HG02763 (cell line): ENCODE results near the gene URI1.
"Not testable (repeated sequence)": the region's sequence is repeated elsewhere in the genome, so short reads cannot be mapped to it uniquely, and the experiment has no call there.

ENCODE experiments used
- ATAC-seq: cut with Tn5 transposase; IDR thresholded peaks from one replicate; pipeline ENCODE4 v1.9.1; 2021; ENCODE audit warnings: mild to moderate bottlenecking, moderate library complexity; ENCODE audit not compliant: unreplicated experiment

The URI1 gene, protein sequence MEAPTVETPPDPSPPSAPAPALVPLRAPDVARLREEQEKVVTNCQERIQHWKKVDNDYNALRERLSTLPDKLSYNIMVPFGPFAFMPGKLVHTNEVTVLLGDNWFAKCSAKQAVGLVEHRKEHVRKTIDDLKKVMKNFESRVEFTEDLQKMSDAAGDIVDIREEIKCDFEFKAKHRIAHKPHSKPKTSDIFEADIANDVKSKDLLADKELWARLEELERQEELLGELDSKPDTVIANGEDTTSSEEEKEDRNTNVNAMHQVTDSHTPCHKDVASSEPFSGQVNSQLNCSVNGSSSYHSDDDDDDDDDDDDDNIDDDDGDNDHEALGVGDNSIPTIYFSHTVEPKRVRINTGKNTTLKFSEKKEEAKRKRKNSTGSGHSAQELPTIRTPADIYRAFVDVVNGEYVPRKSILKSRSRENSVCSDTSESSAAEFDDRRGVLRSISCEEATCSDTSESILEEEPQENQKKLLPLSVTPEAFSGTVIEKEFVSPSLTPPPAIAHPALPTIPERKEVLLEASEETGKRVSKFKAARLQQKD

DNA sequence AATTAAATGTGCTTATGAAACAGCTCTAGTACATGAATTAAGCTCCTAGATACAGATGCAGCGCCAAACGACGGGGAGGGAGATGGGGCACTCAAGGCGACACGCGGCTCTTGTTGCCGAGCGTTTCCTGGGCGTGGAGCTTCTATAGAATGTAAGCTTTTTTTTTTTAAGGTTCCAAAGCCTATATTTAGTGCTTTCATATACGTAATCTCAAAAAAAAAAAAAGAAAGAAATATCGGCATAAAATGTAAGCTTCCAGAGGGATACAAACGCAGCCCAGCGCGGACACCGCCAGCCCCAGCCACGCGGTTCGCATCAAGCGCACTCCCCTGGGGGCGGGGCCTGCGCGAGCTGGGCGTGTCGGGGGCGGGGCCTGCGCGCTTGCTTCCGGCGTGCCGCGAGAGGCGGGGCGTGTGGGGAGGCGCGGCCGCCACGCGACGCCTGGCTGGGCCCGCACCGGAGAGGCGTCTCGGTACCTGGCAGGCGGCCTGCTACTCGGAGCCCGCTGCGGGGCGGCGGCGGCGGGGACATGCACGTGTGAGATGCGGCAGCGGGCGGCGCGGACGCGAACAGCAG, at the start of gene URI1:
Gene URI1, plus strand, starts transcription at position 412 of the 576 bp plus-strand sequence. CDS start 309 bp downstream, outside the sequence.
- ATAC-seq, result peak; percentile 86

DNA sequence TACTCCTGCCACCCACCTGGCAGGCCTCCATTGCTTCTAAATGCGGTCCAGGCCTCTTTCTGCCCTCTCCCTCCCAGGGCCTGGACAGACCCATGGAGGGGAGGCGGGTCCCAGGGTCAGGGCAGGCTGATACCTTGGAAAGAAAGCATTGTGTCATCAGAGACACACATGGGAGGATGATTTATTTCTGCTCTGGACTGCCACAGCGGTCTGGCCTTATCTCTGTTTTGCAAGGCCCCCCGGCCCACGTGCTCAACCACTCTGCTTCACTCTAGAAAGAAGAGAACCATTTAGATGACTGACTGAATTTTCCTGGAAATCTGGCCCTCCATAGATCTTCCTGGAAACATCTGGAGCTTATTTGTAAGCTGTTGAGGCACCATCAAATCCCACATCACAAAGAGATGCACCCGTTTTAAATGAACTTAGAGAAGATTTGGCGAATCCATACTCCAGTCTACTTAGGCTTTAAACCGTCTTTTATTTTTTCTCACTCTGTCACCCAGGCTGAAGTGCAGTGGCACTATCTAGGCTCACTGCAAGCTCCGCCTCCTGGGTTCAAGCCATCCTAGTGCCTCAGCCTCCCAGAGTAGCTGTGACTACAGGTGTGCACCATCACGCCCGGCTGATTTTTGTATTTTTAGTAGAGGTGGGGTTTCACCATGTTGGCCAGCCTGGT, 48.3 kb upstream of the URI1 start:
- no peak for ATAC-seq

DNA sequence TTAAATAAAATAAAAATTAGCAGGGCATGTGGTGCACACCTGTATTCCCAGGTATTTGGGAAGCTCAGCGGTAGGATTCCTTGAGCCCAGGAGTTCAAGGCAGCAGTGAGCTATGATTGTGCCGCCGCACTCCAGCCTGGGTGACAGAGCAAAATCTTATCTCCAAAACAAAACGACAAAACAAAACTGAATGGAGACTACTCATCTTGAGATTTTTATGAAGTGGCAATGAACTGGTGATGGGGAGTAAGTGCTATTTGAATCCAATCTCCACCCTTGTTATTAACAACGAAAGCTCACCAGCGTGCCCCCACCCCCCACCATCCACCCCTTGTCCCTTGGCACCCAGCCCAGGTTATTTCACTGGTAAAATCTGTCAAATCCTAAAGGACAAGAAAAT, 45.2 kb upstream of the URI1 start:
- no peak for ATAC-seq

DNA sequence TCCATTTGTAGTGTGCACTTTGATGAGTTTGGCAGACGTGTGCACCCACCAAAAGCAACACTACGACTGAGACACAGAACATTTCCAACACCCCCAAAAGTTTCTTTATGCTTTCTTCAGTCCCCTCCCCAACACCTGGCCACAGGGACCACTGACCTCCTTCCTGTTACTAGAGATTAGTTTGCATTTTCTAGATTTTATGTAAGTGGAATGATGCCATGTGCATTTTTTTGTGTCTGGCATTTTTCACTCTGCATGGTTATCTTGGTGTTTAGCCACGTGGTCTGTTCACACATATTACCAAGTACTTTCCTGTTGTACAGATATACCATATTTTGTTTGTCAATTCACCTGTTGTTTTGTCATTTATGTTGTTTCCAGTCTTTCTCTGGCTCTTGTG, 44.6 kb upstream of the URI1 start:
- ATAC-seq, result no peak

DNA sequence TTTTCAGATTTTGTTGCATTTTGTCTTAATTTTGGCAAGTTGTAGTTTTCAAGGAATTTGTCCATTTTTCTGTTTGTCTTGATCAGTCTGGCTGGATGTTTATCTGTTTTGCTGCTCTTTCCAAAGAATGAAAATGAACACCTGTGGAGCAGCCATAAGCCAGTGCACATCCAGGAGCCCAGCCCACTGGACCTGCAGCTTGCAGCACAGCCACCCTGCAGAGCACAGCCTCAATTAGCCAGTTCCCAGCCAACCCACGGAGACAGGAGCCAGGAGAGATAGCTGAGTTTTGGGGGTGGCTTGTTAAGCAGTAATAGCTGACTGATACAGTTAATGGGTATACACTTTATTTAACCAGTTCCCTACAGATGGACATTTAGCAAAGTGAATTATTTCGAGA, 38.0 kb upstream of the URI1 start:
- ATAC-seq, result no peak

DNA sequence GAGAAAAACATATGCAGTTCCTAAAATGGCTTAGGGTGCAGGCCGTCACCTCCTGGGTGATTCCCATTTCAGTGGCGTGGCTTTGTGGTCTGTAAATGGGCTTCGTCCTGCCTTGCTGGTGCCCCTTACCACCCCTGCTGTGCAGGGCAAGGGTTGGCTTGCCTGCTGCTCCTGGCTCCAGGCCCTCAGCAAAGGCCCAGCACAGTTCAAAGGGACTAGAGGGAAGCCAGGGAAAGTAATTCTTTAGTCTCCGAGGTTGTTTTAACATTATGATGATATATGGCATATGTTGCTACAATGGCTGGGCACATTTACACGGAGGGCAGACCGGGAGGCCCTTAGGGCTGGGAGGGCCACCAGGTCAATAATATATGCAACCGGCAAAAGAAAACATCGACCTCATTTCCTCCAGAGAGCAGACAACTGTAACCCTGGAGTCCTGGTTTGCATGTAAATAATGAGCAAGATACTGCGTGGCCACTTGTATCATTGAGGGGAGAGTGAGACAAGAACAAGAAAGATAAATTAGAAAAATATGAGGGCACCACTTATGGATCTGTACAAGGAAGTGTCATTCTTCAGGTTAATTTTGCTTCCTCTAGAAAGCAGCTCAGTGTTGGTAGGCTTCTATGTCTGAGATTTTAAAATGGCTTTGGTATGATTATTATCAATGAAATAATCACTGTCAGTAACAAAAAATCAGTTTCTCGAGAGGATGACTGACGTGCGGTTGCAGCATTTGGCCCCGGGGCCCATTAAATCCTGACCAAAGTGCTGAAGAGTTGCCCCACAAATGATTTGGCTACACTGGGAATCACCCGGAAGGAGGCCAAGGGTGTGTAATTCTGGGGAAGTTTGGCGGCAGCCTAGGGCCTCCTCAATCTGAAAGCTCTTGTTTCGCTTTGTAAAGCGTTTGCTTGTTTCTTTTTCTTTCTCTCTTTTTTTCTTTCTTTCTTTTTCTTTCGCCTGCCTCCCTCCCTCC, 32.8 kb upstream of the URI1 start:
- no peak for ATAC-seq

DNA sequence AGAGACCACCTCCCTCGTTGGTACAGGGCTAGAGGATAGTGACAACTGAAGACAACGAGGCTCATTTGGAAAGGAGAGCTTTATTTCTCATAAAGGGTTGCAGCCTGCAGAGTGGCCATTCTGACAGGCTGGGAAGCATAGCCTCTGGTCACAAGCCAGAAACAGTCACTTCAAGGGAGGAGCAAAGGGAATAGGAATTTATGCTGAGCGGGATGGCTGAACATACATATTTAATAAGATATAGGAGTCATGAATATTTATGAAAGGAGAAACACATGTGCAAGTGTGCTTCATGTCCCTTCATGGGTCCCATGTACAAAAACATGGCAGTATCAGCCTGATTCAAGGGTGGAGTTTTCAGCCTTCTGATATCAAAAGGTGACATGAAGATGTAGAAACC, 27.1 kb upstream of the URI1 start:
- no peak for ATAC-seq

DNA sequence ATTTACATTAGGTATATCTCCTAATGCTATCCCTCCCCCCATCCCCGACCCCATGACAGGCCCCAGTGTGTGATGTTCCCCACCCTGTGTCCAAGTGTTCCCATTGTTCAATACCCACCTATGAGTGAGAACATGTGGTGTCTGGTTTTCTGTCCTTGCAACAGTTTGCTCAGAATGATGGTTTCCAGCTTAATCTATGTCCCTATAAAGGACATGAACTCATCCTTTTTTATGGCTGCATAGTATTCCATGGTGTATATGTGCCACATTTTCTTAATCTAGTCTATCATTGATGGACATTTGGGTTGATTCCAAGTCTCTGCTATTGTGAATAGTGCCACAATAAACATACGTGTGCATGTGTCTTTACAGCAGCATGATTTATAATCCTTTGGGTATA, 26.2 kb upstream of the URI1 start:
- not testable (repeated sequence) for ATAC-seq

DNA sequence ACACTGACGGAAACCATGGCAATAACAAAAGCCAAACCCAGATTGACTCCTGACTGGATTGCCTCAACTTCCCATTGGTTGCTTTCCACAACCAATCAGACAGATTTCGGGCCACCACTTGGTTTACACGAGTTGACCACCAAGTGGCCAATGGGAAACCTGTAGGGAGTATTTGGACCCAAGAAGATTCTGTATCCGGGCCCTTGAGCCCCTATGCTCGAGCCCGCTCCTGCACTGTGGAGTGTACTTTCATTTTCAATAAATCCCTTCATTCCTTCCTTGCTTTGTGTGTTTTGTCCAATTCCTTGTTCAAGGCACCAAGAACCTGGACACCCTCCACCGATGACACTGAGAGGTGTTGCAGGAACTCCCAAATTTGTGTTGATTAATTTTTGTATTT, 24.1 kb upstream of the URI1 start:
- no peak for ATAC-seq

DNA sequence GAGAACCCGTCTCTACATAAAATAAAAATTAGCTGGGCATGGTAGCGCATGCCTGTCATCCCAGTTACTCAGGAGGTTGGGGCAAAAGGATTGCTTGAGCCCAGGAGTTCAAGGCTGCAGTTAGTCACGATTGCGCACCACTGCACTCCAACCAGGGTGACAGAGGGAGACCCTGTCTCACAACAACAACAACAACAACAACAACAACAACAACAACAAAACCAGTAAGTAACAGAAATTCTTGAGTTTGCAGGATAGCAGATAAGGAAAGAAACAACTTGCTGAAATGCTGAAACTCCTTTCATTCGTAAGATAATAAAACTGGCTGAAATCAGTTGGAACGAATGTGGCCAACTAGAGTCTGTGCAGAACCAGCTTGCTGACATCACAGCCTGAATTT, 23.1 kb upstream of the URI1 start:
- no peak for ATAC-seq

DNA sequence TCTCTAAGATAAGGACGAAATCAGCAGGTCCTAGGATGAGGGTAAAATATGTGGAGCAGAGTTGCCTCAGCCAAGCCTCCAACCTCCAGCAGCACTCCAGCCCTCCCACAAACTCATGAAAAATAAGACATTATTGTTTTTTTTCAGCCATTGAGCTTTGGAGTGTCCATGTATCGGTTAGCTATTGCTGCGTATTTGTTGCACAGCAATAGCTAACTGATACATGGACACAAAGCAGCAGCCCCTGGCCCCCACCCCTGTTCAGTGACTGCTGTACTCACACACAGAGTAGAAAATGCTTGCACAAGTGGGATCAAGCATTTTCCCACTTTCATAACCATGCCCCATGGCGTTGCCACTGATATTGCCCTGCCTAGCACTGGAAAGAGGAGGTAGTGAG, 19.1 kb upstream of the URI1 start:
- ATAC-seq, result no peak

DNA sequence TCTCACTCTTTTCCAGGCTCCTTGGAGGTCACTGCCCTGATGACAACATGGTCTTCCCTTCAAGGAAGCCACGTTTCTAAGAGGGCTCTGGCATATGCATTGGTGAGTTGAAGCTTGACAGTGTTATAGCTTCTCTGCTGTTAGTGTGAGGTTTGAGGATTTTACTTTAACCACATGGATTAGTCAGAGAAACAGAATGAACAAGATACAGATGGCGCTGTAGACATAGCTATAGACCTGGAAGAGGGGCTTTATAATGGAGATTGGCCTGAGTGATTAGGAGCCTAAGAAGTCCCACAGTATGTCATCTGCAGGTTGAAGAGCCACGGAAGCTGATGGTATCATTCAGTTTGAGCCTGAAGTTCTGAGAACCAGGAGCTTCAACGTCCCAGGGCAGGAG, 18.4 kb upstream of the URI1 start:
- no peak for ATAC-seq

DNA sequence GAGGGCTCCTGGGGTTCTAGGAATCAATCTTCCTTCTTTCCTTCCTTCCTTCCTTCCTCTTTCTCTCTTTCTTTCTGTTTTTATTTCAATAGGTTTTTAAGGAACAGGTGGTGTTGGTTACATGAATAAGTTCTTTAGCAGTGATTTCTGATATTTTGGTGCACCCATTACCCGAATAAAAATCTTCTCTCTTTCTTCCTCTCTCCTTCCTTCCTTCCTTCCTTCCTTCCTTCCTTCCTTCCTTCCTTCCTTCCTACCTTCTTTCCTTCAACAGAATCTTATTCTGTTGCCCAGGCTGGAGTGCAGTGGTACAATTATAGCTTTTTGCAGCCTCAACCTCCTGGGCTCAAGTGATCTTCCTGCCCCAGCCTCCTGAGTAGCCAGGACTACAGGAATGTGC, 16.0 kb upstream of the URI1 start:
- ATAC-seq, result no peak

DNA sequence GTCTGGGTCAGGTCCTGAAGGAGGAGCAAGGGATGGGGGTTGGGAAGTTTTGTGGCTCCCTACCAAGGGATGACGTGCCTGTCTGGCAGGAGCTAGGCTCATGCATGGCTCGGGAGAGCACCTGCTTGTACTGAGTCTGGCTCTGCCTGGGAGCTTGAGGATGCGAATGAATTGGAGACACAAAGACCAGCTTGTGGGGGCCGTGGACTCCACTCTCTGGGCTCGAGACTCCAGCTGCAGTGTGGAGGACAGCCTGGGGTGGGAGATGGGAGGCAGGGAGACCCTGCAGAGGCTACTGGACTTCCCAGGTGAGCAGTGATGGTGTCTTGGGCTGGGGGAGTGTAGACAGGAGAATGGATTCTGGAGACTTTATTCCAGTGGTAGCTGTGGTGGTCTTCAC, 15.2 kb upstream of the URI1 start:
- no peak for ATAC-seq

DNA sequence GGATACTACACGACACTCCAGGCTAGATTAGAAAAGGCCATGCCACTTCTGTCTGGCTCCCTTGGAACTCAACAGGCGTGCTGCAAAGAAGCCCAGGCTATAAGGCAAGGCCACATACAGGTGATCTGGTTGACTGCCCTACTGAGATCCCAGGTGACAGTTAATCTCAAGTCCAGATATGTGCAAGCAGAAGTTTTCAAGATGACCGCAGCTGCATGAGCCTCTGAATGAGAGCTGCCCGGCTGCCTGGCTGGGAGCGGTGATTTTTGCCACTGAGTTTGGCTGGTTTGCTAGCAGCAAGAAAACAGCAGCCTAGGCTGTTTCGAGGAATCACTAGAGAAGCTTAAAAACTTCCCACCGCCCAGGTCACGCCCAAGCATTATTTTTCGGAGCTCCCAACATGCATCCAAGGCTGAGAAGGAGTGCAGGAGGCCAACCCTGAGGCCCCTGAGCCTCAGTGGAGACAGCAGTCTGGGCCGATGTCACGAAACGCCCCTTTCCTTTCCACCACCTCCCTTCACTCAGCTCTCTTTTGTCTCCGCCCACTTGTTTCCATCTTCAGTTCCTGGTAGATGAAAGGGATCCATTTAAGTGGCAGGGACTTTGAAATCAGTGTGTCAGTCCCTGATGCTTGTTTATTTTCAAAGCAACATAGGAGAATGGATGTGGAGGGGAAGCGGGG, 14.0 kb upstream of the URI1 start:
- peak; percentile 60 for ATAC-seq

DNA sequence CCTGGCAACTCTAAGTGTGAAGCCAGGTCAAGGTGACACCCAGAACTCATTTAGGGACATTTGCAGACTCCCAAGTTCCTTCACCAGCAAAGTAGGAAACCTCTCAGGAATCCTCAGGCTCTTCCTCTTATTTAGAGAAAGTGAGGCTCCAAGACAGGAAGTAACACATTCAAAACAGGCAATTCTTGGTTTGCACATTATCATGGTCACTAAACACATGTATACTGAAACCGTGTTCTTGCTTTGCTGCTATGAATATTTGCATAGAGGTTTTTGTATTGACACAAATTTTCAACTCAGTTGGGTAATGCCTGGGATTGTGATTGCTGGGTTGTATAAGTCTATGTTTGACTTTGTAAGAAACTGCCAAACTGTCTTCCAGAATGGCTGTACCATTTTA, 13.2 kb upstream of the URI1 start:
- ATAC-seq, result peak; percentile 57

DNA sequence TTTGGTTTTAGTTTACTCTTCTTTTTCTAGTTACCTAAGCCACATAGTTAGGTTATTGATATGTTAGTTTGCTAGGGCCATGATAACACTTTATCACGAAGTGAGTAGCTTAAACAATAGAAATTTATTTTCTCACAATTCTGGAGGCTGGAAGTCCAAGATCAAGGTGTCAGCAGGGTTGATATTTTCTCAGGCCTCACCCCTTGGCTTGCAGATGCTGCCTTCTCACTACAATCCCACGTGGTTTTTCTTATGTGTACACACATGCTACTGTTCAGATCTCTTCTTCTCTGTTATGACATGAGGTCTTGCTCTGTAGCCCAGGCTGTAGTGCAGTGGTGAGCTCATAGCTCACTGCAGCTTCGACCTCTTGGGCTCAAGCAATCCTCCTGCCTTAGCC, 7.8 kb upstream of the URI1 start:
- ATAC-seq, result no peak

DNA sequence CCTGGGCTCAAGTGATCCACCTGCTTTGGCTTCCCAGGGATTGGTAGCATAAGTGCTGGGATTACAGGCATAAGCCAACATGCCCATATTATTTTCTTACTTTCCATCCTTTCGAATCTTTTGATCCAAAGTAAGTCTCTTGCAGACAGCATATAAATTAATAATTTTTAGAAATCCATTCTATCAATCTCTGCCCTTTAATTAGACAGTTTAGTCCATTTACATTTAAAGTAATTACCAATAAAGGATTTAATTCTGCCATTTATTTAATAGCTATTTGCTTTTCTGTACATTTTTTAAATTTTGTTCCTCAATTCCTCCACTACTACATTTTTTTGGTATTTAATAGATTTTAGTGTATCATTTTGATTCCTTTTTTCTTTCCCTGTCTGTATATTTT, 7.3 kb upstream of the URI1 start:
- ATAC-seq, result no peak

DNA sequence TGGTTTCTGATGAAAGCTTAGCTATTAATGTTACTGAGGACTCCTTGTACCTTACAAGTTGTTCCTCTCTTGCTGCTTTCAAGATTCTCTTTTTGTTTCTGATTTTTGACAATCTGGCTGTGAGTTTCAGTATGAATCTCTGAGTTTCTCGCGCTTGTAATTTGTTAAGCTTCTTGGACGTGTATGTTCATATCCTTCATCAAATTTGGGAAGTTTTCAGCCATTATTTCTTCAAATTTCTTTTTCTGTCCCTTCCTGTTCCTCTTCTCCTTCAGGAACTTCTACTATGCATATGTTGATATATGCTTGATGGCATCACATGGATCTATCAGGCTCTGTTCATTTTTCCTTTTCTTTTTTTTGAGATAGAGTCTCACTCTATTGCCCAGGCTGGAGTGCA, 5.6 kb upstream of the URI1 start:
- ATAC-seq, result no peak

DNA sequence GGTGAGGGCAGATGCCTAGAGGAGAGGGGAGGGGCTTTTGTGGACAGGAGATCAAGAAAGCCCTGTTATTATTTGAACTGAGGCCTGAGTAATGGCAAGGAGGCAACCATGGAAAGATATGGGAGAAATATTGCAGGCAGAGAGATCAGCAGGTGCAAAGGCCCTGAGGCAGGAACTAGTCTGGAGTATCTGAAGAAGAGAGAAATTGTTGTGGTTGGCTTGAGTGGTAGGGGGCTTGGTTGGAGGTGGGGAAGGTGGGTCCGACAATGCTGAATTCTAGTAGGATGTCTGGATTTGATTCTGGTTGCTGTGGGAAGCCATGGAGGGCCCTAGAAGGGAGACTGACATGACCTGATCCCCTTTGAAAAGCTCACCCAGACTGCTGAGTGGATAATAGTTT, 2.4 kb upstream of the URI1 start:
- no peak for ATAC-seq
